COLO668 (cell line): ENCODE measurements around the gene RNF157.
A peak's percentile ranks its signal among the peaks of the same experiment; 100 is the strongest.
"Not testable (repeated sequence)": the region's sequence is repeated elsewhere in the genome, so short reads cannot be mapped to it uniquely, and the experiment has no call there.

Experiments used
- DNase-seq: peaks from one replicate; lab custom pipeline; 2025; ENCODE audit not compliant: unreplicated experiment; lab: John Stamatoyannopoulos, UW

Gene RNF157

DNA sequence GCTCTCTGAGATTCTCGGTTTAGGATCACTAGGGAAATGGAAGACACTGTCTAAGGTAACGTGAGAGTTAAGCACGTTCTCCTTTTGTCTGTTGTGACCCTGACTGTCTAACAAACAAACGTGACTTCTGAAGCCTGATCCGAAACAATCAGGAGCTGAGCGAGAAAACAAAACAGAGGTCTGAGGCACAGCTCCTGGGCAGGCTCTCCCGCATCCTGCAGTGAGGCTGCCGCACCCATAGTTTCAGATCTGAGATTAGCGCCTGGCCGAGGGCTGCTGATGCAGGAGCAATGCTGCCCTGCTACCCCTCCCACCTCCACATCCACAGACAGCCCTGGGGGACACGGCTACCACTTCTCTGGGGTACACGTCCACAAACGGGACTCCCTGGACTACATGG, 46.7 kb downstream of the RNF157 start:
- no peak for DNase-seq

GRCh38 chr17:76191896-76192295, 48.4 kb downstream of the RNF157 start:
- DNase-seq: no peak

DNA sequence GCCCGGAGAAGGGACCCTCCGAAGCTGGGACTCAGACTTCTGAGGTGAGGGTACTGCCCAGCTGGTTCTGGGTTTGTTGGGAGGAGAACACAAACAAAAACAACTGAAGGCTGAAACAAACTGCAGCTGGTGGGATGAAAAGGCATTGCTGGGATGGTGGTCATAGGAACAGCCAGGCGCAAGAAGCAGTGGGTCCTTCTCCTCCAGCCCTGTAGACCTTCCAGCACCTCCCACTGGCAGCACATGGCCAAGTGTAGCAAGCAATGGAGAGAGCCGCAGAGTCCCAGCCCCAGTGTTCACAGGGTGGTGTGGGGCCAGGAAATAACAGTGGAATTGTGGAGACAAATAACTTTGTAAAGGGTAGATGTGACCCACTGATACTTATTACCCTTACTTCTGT, 50.6 kb downstream of the RNF157 start:
- DNase-seq: no peak

DNA sequence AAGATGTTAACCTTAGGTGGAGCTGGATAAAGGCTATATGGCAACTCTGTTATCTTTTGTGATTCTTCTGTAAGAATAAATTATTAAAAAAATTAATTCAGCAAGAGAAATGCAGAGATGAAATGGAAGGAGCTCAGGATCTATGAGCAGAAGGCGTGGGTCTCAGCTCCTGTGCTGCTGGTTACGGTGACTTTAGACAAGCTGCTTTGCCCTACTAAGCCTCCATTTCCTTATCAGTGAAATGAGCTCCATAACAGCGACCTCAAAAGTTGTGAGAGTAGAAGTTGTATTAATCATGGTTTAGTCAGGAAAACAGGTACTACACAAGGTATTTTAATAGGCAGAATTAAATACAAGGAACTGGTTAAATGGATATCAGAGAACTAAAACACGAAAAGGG, 51.0 kb downstream of the RNF157 start:
- no peak for DNase-seq

- no peak for DNase-seq
These were observed 51.9 kb downstream of the RNF157 start for GRCh38 chr17:76188213-76189016.

GRCh38 chr17:76186774-76187173, 53.5 kb downstream of the RNF157 start:
- not testable (repeated sequence) for DNase-seq

GRCh38 chr17:76184290-76184689, 56.0 kb downstream of the RNF157 start:
- no peak for DNase-seq

DNA sequence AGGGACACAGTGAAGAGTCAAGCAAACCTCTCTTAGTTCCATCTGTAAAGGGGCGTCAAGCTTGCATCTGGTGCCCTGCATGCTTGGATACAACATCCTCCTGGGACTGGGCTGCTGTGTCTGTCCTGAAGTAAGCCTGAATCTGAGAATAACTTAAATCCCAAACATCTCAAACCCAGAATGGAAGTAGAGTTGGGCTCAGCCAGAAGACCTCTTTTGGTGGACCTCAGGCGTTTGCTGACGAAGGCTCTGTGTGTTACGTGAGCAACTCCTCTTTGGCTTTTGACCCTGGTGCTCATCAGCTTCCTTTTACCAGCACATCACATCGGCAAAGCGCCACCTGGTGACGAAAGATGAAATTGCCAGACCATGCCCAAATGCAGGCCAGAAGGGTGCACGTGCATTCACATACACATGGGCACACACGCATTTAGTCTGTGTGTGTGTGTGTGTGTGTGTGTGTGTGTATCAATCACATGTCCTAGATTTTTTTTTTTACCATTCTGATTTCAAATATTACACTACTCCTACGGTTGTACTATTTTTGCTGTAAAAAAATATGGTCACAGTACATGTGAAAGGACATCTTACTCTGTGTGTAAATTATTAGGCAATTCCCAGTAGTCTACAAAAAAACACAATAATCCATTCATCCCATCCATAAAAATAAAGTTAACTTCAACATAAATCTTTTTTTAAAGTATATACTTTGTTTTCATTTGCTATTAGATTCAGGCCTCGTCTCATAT, 58.1 kb downstream of the RNF157 start:
- peak; percentile 79 for DNase-seq

DNA sequence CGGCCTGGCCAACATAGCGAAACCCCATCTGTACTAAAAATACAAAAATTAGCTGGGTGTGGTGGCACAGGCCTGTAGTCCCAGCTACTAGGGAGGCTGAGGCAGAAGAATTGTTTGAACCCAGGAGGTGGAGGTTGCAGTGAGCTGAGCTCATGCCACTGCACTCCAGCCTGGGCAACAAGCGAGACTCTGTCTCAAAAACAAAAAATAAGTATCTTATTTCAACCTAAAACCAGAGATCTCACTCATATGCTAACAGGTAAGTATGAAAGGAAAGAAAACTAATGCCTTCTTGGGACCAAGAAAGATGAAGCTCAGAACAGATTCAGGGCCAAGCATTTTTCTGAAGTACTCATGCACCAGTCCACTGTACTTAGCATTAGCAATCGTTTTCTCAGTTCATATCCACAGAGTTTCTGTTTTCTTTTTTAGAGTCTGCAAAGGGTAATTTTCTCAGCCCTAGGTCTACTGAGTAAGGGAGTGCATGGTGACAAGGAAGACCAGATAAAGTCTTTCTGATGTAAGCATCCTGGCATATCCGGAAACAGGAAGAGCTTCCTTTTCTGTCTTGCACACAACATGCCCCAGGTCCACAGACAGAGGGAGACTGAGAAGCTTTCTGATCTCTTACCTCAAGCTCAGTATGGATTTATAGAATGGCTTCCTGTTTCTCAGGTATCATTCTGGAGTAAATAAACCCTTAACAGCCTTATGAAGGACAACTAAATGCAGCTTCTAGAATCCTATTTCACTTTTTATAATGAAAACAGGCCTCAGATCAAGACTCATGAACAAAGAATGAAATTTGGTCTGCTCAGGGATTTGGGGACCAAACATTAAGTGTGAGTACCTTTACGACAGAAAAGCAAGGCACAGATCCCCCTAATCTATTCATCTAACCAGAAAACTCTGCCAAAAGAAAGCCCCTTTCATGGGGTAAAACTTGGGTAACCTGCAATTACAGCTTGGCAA, 60.5 kb downstream of the RNF157 start:
- no peak for DNase-seq

GRCh38 chr17:76178124-76178523, 62.2 kb downstream of the RNF157 start:
- no peak for DNase-seq

DNA sequence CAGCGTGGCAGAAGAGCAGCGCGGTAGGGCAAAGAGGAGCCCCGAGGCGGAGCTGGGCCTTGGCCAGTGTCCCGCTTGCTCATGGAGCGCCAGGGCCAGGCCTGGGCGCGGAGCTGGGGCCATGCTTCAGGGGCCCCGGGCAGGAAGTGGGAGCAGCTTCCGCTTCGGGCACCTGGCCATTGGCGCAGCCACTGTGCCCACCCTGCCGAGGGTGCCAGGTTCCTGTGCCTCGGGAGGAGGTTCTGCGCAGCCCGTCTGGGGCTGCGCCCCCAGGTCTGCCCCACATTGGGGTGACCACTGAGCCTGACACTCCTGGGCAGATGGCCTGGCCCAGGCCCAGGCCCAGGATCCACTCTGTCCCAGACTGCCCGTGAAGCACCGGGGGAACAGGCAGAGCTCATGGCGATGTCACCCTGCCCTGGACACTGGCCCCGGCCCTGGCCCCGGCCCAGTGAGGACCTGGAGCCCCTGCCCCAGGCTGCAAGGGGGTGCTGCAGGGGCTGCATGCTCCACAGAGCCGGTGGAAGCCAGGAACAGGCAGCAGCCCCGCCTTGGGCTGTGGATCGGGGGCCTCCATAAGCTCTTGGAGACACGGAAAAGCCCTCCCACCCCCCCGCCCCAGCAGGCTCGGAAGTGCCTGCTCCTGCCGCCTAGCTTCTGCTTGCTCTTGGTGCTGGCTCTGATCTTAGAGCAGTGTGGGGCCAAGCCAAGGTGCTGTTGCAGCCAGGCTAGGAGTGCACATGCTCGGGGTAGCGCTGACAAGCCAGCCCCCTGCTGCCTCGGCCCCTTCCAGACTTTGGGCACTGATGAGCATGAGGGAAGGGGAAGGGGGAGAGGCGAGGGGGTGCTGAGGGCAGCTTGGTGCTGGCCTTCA, 63.4 kb downstream of the RNF157 start:
- no peak for DNase-seq

GRCh38 chr17:76174037-76174436, 66.3 kb downstream of the RNF157 start:
- DNase-seq: peak; percentile 11

GRCh38 chr17:76173474-76173873, 66.8 kb downstream of the RNF157 start:
- no peak for DNase-seq

GRCh38 chr17:76171706-76172105, 68.6 kb downstream of the RNF157 start:
- no peak for DNase-seq

GRCh38 chr17:76170114-76170513, 70.2 kb downstream of the RNF157 start:
- no peak for DNase-seq

GRCh38 chr17:76166906-76167305, 73.4 kb downstream of the RNF157 start:
- DNase-seq: no peak

- DNase-seq: no peak
These were observed 74.1 kb downstream of the RNF157 start for GRCh38 chr17:76166168-76166567.

GRCh38 chr17:76164331-76164730, 76.0 kb downstream of the RNF157 start:
- no peak for DNase-seq

GRCh38 chr17:76163919-76164318, 76.4 kb downstream of the RNF157 start:
- DNase-seq: no peak

DNA sequence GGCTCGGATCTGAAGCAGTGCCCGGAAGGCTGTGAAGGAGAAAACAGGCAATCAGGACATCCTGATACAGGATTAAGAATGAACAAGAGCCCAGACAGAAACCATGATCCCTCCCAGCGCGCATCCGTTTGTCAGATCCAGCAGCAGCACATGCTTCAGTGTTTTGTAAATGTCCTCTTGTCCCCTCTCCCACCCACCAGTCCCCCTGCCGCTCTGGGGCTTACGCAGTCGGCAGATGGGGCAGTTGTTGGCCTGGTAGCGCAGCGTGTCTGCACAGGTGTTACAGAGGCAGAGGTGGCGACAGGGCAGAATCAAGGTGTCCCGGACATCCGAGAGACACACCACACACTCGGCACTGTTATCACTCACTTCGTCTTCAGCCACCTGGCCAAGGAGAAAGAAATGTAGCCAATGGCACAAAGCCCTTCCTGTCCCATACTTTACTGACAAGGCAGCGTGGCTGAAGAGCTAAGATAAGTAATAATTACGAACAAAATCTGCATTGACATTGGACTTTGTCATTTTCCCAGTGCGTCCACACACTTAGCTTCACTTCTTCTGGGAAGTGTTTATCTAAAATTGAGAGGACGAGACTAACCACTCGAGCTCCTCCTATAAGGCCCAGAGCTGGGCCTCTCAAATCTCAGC, 78.5 kb downstream of the RNF157 start:
- DNase-seq: no peak
